Measurements from ENCODE around the gene ISCA2.

ISCA2 gene

GRCh38 chr14:74501691-74502090 lies 8.1 kb downstream of the ISCA2 start:
- TF ChIP-seq, protein P1, sequence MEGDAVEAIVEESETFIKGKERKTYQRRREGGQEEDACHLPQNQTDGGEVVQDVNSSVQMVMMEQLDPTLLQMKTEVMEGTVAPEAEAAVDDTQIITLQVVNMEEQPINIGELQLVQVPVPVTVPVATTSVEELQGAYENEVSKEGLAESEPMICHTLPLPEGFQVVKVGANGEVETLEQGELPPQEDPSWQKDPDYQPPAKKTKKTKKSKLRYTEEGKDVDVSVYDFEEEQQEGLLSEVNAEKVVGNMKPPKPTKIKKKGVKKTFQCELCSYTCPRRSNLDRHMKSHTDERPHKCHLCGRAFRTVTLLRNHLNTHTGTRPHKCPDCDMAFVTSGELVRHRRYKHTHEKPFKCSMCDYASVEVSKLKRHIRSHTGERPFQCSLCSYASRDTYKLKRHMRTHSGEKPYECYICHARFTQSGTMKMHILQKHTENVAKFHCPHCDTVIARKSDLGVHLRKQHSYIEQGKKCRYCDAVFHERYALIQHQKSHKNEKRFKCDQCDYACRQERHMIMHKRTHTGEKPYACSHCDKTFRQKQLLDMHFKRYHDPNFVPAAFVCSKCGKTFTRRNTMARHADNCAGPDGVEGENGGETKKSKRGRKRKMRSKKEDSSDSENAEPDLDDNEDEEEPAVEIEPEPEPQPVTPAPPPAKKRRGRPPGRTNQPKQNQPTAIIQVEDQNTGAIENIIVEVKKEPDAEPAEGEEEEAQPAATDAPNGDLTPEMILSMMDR (IDR thresholded peaks at IDR 0.05; ENCODE audit: extremely low read depth, insufficient read depth, missing control alignments), result no peak
- DNase-seq (ENCODE audit: low spot score), result no peak
- in situ Hi-C loops (cut with MboI; ENCODE audit: low pct_unique_long_range_greater_than_20kb, low sequenced_read_pairs, unreplicated experiment), result no loop called here

DNA sequence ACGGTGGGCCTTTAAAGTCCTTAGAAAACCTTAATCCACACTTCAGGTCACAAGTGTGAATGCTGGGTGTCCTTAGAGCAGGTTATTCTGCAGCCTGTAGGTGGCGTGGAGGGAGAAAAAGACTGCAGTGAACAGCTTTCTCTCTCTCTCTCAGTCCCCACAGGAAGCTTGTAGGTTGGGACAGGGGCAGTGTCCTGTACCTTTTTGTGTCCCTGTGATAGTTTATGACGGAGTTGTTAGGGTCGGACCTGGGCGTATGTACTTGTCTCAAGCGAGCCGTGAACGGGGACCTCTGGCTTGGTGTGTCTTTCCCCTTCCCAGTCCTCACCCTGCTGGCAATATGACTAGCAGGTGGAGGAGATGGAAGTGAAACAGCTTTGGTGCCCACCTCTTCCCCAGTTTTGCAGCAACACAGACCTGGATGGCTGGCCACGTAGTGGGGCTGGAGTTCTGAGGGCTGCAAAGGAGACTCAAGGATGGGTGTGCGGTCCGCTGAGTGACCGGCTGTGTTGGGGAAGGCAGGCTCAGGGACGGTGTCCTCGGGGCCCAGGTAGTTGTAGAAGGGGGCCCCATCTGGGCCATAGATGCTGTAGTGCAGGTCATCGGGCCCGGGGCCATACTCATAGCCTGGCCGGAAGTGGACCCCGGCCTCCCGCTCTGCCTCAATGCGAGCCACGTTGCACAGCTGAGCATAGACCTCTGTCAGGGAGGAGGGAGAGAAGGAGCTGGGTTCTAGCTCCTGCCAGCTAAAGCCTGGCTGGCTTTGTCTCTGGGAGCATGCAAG lies 8.9 kb downstream of the ISCA2 start:
- in situ Hi-C loops (cut with MboI; ENCODE audit: low pct_unique_long_range_greater_than_20kb, low sequenced_read_pairs, unreplicated experiment), result no loop called here
- TF ChIP-seq, protein P1 (IDR thresholded peaks at IDR 0.05; ENCODE audit: extremely low read depth, insufficient read depth, missing control alignments), result peak; percentile 60

GRCh38 chr14:74503291-74503937 lies 9.8 kb downstream of the ISCA2 start:
- TF ChIP-seq, protein P1 (IDR thresholded peaks at IDR 0.05; ENCODE audit: extremely low read depth, insufficient read depth, missing control alignments), result no peak
- in situ Hi-C loops (cut with MboI; ENCODE audit: low pct_unique_long_range_greater_than_20kb, low sequenced_read_pairs, unreplicated experiment), result no loop called here
- no peak for DNase-seq (ENCODE audit: low spot score)

More for the DNA sequence above, 8.9 kb downstream of the ISCA2 start:
- peak; percentile 57 for DNase-seq (ENCODE audit: low spot score)

DNA sequence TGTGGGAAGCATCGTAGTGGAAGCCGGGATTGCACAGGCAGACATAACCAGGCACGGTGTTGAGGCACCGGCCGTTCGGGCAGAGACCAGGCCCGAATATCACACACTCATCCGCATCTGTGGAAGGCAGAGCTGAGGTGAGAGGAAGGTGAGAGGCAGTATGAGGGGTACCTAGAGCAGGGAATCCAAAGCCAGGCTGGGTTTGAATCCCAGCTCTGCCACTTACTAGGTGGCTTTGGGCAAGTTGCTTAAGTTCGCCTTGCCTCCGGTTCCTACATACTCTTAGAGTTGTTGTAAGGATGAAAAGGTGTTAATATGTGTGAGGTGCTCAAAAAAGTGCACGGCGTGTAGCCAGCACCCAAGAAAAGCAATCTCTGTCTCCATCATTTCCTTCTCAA lies 10.4 kb downstream of the ISCA2 start:
- TF ChIP-seq, protein P1 (IDR thresholded peaks at IDR 0.05; ENCODE audit: extremely low read depth, insufficient read depth, missing control alignments), result no peak
- in situ Hi-C loops (cut with MboI; ENCODE audit: low pct_unique_long_range_greater_than_20kb, low sequenced_read_pairs, unreplicated experiment), result no loop called here
- DNase-seq (ENCODE audit: low spot score), result no peak

DNA sequence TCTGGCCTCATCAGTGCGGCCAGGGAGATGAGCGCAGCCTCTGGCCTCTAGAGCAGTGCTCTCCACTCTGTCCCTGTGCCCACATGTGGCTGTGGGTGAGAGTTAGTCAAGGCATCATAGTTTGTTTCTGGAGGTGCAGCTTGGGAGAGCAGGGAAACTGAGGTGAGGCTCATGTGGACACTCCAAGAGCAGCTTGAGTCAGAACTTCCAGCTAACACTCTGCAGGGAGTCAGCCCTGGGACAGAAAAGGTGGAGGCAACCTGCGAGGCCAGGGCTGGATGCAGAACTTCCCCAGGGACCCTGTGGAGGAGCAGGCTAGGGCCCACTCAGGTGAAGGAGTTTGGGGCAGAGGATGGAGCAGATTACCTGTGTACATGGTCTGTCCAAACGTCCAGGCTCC lies 10.8 kb downstream of the ISCA2 start:
- in situ Hi-C loops (cut with MboI; ENCODE audit: low pct_unique_long_range_greater_than_20kb, low sequenced_read_pairs, unreplicated experiment), result no loop called here
- DNase-seq (ENCODE audit: low spot score), result no peak

DNA sequence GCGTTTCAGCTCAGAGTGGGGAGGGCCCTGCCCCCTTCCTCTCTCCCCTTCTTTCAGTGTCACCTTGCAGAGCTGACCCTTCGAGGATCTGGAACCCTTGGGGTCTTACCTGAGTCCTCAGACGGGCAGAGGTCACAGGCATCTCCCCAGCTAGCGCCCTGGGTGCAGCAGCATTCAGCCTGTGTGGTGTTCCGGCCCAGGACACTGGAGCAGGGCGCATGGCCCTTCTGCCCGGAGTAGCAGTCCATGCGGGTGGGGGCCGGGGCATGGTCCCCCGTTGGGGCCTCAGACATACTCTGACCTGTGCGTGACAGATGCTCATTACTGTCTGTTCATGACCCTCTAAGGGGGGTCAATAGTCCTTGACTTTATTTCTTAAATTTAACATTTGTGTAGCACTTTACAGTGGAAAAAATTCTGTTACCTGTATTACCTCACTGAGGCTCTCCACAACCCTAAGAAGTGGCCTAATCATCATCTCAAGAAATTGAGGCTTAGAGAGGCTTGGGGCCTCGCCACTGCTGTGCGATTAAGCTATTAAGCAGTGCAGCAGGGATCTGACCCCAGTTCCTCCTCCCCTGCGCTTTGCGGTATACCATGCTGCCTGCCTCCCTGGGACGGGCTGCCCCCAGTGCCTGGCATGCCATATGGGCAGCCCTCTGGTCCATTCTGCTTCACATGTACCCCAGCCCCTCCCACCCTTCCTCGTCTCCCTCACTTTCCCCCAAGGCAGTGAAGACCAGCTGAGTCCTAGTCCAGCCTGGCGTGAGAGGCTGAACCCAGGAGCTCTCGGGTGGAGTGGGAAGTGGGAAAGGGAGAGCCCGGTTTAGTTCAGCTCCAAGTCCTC lies 11.5 kb downstream of the ISCA2 start:
- in situ Hi-C loops (cut with MboI; ENCODE audit: low pct_unique_long_range_greater_than_20kb, low sequenced_read_pairs, unreplicated experiment), result no loop called here
- no peak for DNase-seq (ENCODE audit: low spot score)
- TF ChIP-seq, protein P1 (IDR thresholded peaks at IDR 0.05; ENCODE audit: extremely low read depth, insufficient read depth, missing control alignments), result no peak

More for the DNA sequence above, 10.8 kb downstream of the ISCA2 start:
- TF ChIP-seq, protein P1 (IDR thresholded peaks at IDR 0.05; ENCODE audit: extremely low read depth, insufficient read depth, missing control alignments), result no peak
